Germinal center (tissue), 1 donor: ENCODE data around the gene PRR23C.

ENCODE experiments used
- DNase-seq: peaks from one replicate; pipeline ENCODE4 v3.0.0; 2012; ENCODE audit warnings: mixed read lengths, low spot score

Gene PRR23C

DNA sequence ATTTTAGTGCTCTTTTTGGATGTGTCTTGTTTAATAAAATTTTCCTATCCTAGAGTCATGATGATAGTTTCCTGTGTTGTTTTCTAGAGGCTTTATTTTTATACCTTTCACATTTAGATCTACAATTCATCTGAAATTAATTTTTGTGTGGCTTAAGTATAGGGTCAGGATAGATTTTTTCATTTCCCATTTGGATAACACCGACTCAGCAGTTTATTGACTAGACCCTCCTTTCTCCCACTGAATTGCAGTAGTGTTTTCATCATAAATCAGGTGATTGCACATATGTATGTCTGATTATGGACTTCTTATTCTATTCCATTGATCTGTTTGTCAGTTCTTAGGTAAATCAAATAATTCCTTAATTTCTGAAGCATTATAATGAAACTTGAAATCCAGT, 49.0 kb downstream of the PRR23C start:
- no peak for DNase-seq
